K562 (cell line): Measurements from ENCODE around the gene SFPQ. TPM values are rescaled to one million over a fixed set of nuclear protein-coding genes. Genes with fewer than 3 reads are reported as not detected.

ENCODE experiments used
- ARID3A ChIP-seq: IDR thresholded peaks from 2 replicates; pipeline ENCODE4 v1.6.1; 2012; ENCODE audit warnings: low read depth, low read length, improper control_type of control experiment, borderline replicate concordance
- ATF7 ChIP-seq: fragments of 450-650 bp; IDR thresholded peaks from 2 replicates; pipeline ENCODE4 v1.7.1; 2014; ENCODE audit warnings: mild to moderate bottlenecking, moderate library complexity
- BCOR ChIP-seq: fragments of 450-650 bp; IDR thresholded peaks from 2 replicates; pipeline ENCODE4 v1.6.1; 2016
- DIDO1 ChIP-seq: fragments of 450-650 bp; IDR thresholded peaks from 2 replicates; pipeline ENCODE4 v1.6.1; 2016; ENCODE audit warnings: low read depth, missing biosample characterization, missing genetic modification characterization
- DMBX1 ChIP-seq: fragments of 250-450 bp; sonication (Bioruptor Pico); IDR thresholded peaks from 2 replicates; pipeline ENCODE4 v1.8.0; 2022; ENCODE audit warnings: inconsistent platforms, mild to moderate bottlenecking, moderate library complexity, borderline replicate concordance
- E2F4 ChIP-seq: sonication (generic); formaldehyde crosslinking; IDR thresholded peaks from 2 replicates; pipeline ENCODE4 v1.8.0; 2022; ENCODE audit warnings: mild to moderate bottlenecking, low read depth, missing genetic modification reagents
- FOXP4 ChIP-seq: sonication (generic); formaldehyde crosslinking; IDR thresholded peaks from 2 replicates; pipeline ENCODE4 v1.8.0; 2022; ENCODE audit warnings: mild to moderate bottlenecking, missing genetic modification reagents, borderline replicate concordance
- HDAC3 ChIP-seq: fragments of 450-650 bp; IDR thresholded peaks from 2 replicates; pipeline ENCODE4 v1.6.1; 2018; ENCODE audit warnings: borderline replicate concordance, mild to moderate bottlenecking, moderate library complexity; ENCODE audit not compliant: partially characterized antibody
- HDAC8 ChIP-seq: fragments of 450-650 bp; IDR thresholded peaks from 2 replicates; pipeline ENCODE4 v1.6.1; 2016; ENCODE audit warnings: mild to moderate bottlenecking, missing genetic modification characterization, moderate library complexity, missing compliant biosample characterization
- KLF13 ChIP-seq: fragments of 450-650 bp; IDR thresholded peaks from 2 replicates; pipeline ENCODE4 v1.6.1; 2016; ENCODE audit warnings: missing genetic modification characterization, low read depth, mild to moderate bottlenecking, missing compliant biosample characterization, moderate library complexity, borderline replicate concordance
- MBD2 ChIP-seq: sonication (generic); IDR thresholded peaks from 2 replicates; pipeline ENCODE4 v1.6.1; 2016; ENCODE audit warnings: low read depth, borderline replicate concordance
- MCM5 ChIP-seq: fragments of 450-650 bp; IDR thresholded peaks from 2 replicates; pipeline ENCODE4 v1.6.1; 2016; ENCODE audit warnings: low read depth
- NCOA2 ChIP-seq, 2 experiments: fragments of 450-650 bp; IDR thresholded peaks; 2 replicates each; pipeline ENCODE4 v1.6.1; 2018; ENCODE audit warnings: mild to moderate bottlenecking in 2 of 2, moderate library complexity in 1 of 2; ENCODE audit not compliant: partially characterized antibody in 2 of 2
- NCOA6 ChIP-seq: fragments of 450-650 bp; IDR thresholded peaks from 2 replicates; pipeline ENCODE4 v1.6.1; 2017; ENCODE audit warnings: mild to moderate bottlenecking
- NR1H2 ChIP-seq: sonication (generic); formaldehyde crosslinking; IDR thresholded peaks from 2 replicates; pipeline ENCODE4 v1.4.0; 2020; ENCODE audit warnings: mild to moderate bottlenecking, missing genetic modification reagents
- PCBP1 ChIP-seq: fragments of 200-400 bp; formaldehyde crosslinking; IDR thresholded peaks from 2 replicates; pipeline ENCODE4 v1.6.1; 2018; ENCODE audit warnings: mild to moderate bottlenecking, low read depth, low read length; ENCODE audit not compliant: poor library complexity, severe bottlenecking
- PURB ChIP-seq: sonication (generic); formaldehyde crosslinking; IDR thresholded peaks from 2 replicates; pipeline ENCODE4 v1.9.0; 2021; ENCODE audit warnings: low read depth, mild to moderate bottlenecking, missing genetic modification reagents
- SP1 ChIP-seq: sonication (generic); formaldehyde crosslinking; IDR thresholded peaks from 2 replicates; pipeline ENCODE4 v1.8.1; 2022; ENCODE audit warnings: mild to moderate bottlenecking, missing genetic modification reagents
- ZBED1 ChIP-seq: IDR thresholded peaks from 2 replicates; pipeline ENCODE4 v1.6.1; 2014
- ZKSCAN8 ChIP-seq: fragments of 200-800 bp; sonication (Bioruptor generic); IDR thresholded peaks from 2 replicates; pipeline ENCODE4 v1.6.1; 2016; ENCODE audit warnings: missing genetic modification characterization, missing compliant biosample characterization
- ZNF121 ChIP-seq: sonication (generic); formaldehyde crosslinking; conservative IDR thresholded peaks from 2 replicates; pipeline ENCODE4 v1.8.0; 2022; ENCODE audit warnings: missing genetic modification reagents
- ZNF280A ChIP-seq: fragments of 450-650 bp; IDR thresholded peaks from 2 replicates; pipeline ENCODE4 v1.6.1; 2018; ENCODE audit warnings: mild to moderate bottlenecking, low read depth; ENCODE audit not compliant: partially characterized antibody
- polyA plus RNA-seq, 8 experiments: library from polyadenylated mRNA; depleted of rRNA in 4 of 8; stranded (reverse) in 5 of 8; unstranded in 3 of 8; fragments of >200 nt; fragmentation: Nextera tagmentation in 2 of 8; fragmentation: Illumina TruSeq in 1 of 8; extraction: Ambion mirVana in 2 of 8; extraction: Trizol in 1 of 8; gene quantifications; 2 replicates each; pipeline versions ENCODE4 v1.2.1 to v1.2.3, GENCODE V29; 2011 to 2014; ENCODE audit warnings: inconsistent platforms in 1 of 8, missing spikeins in 1 of 8
- total RNA-seq, 7 experiments: library from RNA; depleted of rRNA in 6 of 7; stranded (reverse); fragments of >200 nt in 6 of 7; fragmentation: Illumina TruSeq in 2 of 7; extraction: Trizol in 2 of 7; gene quantifications; 2 replicates each; pipeline versions ENCODE4 v1.2.1 to v1.2.3, GENCODE V29; 2011 to 2021; ENCODE audit warnings: low replicate concordance in 1 of 7

SFPQ gene
- total and polyA plus RNA-seq, 9 of the 15 experiments (the other 6 are each of a cell fraction or from before 2014, with no cell fraction given): 69.7 to 562 (median 399) TPM

GRCh38 chr1:35192853-35193664 lies at the start of gene SFPQ (continued):
- peak; percentile 98 for TF ChIP-seq MBD2
- TF ChIP-seq DIDO1 (tag): peak; percentile 33; the same call in 1 of the 2 replicates
- TF ChIP-seq ZNF121: no peak
- peak; percentile 51 for TF ChIP-seq BCOR
- no peak for TF ChIP-seq NCOA2 (IDR thresholded peaks at IDR 0.05; ENCODE audit: partially characterized antibody in 2 of 2)
- TF ChIP-seq ZNF280A: no peak
- TF ChIP-seq PCBP1: peak; percentile 83
- TF ChIP-seq NR1H2 (CRISPR knock-in tag): peak; percentile 78; the same call in 1 of the 2 replicates
- TF ChIP-seq ATF7: peak; percentile 90
- TF ChIP-seq ARID3A: peak; percentile 44; the same call in 1 of the 2 replicates
- TF ChIP-seq E2F4 (CRISPR knock-in tag): 0 out of 2 replicates have a peak, but pooled peaks have one; percentile 68
- no peak for TF ChIP-seq DMBX1 (CRISPR knock-in tag)
- no peak for TF ChIP-seq HDAC3
- no peak for TF ChIP-seq NCOA6
- TF ChIP-seq MCM5: no peak
- peak; percentile 91 for TF ChIP-seq ZKSCAN8 (CRISPR knock-in tag)
- TF ChIP-seq SP1: peak; percentile 99
- peak; percentile 84; the same call in 1 of the 2 replicates for TF ChIP-seq ZBED1
- TF ChIP-seq KLF13 (tag): 0 out of 2 replicates have a peak, but pooled peaks have one; percentile 47
- TF ChIP-seq HDAC8 (tag): no peak
- TF ChIP-seq FOXP4 (CRISPR knock-in tag): peak; percentile 84
- no peak for TF ChIP-seq PURB (CRISPR knock-in tag)
